Testis (tissue), 2 donors: ENCODE results near the gene ELMO3.

Experiments used
- POLR2A ChIP-seq: fragments of 450-650 bp; IDR thresholded peaks from one replicate; pipeline ENCODE4 v1.6.1; 2017; ENCODE audit warnings: antibody characterized with exemption, mild to moderate bottlenecking, moderate library complexity
- TF ChIP-seq, protein P1 (sequence below), 3 experiments: fragments of 450-650 bp in 2 of 3; fragments of 200-600 bp in 1 of 3; sonication (generic) in 1 of 3; IDR thresholded peaks; one replicate each; pipeline ENCODE4 v1.5.1; 2016 to 2019; ENCODE audit warnings: antibody characterized with exemption in 3 of 3, mild to moderate bottlenecking in 2 of 3, moderate library complexity in 1 of 3

DNA sequence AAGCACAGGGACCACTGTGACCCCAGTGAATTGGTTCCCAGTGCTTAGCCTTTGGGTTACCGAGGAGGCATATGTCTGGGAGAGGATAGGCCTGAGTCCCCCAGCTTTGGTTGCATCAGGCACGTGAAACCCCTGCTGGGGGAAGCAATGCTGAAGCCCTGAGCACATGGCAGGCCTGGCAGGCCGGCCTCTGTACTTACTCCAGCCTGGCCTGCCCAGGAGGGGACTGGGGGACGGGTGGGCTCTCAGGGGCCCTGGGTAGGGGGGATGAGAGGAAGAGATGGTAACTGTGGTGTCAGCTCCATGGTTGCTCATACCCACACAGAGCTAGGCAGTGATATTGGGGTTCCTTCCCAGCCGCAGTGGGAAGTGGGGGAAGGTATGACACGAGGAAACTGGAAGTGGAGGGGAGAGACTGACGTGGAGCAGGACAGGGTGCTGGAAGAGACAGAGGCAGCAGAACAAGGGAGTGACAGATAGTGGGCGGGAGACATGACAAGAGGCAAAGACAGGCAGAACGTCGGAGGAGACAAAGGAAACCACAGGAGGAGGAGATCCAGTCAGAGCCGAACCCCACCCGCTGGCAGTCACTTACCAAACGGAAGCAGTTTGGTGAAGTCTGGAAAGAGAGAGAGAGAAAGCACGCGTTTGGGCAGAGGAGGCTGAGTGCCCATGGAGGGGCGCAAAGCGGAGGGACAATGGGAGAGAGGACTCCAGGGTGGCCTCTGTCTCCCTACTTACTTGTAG lies 37.1 kb downstream of the ELMO3 start:
- TF ChIP-seq, protein P1, sequence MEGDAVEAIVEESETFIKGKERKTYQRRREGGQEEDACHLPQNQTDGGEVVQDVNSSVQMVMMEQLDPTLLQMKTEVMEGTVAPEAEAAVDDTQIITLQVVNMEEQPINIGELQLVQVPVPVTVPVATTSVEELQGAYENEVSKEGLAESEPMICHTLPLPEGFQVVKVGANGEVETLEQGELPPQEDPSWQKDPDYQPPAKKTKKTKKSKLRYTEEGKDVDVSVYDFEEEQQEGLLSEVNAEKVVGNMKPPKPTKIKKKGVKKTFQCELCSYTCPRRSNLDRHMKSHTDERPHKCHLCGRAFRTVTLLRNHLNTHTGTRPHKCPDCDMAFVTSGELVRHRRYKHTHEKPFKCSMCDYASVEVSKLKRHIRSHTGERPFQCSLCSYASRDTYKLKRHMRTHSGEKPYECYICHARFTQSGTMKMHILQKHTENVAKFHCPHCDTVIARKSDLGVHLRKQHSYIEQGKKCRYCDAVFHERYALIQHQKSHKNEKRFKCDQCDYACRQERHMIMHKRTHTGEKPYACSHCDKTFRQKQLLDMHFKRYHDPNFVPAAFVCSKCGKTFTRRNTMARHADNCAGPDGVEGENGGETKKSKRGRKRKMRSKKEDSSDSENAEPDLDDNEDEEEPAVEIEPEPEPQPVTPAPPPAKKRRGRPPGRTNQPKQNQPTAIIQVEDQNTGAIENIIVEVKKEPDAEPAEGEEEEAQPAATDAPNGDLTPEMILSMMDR (IDR thresholded peaks at IDR 0.05) = no peak
- TF ChIP-seq POLR2A = no peak
